ENCODE measurements around the gene INSM2.

Gene INSM2

GRCh38 chr14:35533357-35534207, at the start of gene INSM2:
TSS of gene INSM2 (plus strand) at chr14:35534164. CDS start at chr14:35534253, 89 bp downstream.
- peak; percentile 63 for DNase-seq

GRCh38 chr14:35492569-35493014, 41.4 kb upstream of the INSM2 start:
- DNase-seq = no peak

- no peak for DNase-seq
These were observed 38.7 kb upstream of the INSM2 start for GRCh38 chr14:35495278-35495677.

- no peak for DNase-seq
These were observed 34.8 kb upstream of the INSM2 start for GRCh38 chr14:35499180-35499579.

- DNase-seq = no peak
These were observed 30.3 kb upstream of the INSM2 start for GRCh38 chr14:35503646-35504045.

GRCh38 chr14:35504260-35504659, 29.7 kb upstream of the INSM2 start:
- no peak for DNase-seq

- no peak for DNase-seq
These were observed 27.5 kb upstream of the INSM2 start for GRCh38 chr14:35506461-35506860.

- DNase-seq = no peak
These were observed 27.0 kb upstream of the INSM2 start for GRCh38 chr14:35506927-35507326.

- DNase-seq = no peak
These were observed 24.1 kb upstream of the INSM2 start for GRCh38 chr14:35509846-35510245.

GRCh38 chr14:35512765-35513164, 21.2 kb upstream of the INSM2 start:
- no peak for DNase-seq

- DNase-seq = no peak
These were observed 18.0 kb upstream of the INSM2 start for GRCh38 chr14:35515916-35516315.

GRCh38 chr14:35519986-35520385, 14.0 kb upstream of the INSM2 start:
- no peak for DNase-seq

GRCh38 chr14:35525695-35526094, 8.3 kb upstream of the INSM2 start:
- no peak for DNase-seq

- no peak for DNase-seq
These were observed 7.0 kb upstream of the INSM2 start for GRCh38 chr14:35526962-35527361.

GRCh38 chr14:35531960-35532747, 1.8 kb upstream of the INSM2 start:
- no peak for DNase-seq

- no peak for DNase-seq
These were observed 1.1 kb upstream of the INSM2 start for GRCh38 chr14:35532783-35533356.

- peak; percentile 45 for DNase-seq
These were observed 376 bp downstream of the INSM2 start for GRCh38 chr14:35534208-35534872.

GRCh38 chr14:35534873-35535482, 1.0 kb downstream of the INSM2 start:
- DNase-seq = peak; percentile 75

- no peak for DNase-seq
These were observed 1.6 kb downstream of the INSM2 start for GRCh38 chr14:35535483-35536112.

- DNase-seq = no peak
These were observed 6.0 kb downstream of the INSM2 start for GRCh38 chr14:35539969-35540368.

GRCh38 chr14:35543006-35543405, 9.0 kb downstream of the INSM2 start:
- DNase-seq = no peak

- DNase-seq = no peak
These were observed 15.6 kb downstream of the INSM2 start for GRCh38 chr14:35549551-35549950.

All from activated T-cell treated with anti-CD3 and anti-CD28 coated beads, Interleukin-2, amount 50 U/mL, for 1 hour (primary cell).